Activated naive CD8-positive, alpha-beta T cell treated with anti-CD3 and anti-CD28 coated beads, Interleukin-2, amount 10 ng/mL, durations not matched to agents 7 days and 5 days (primary cell): ENCODE data around the gene GSTA4. TPM values are rescaled to one million over a fixed set of nuclear protein-coding genes. Genes with fewer than 3 reads are reported as not detected.
"Not testable (repeated sequence)": the region's sequence is repeated elsewhere in the genome, so short reads cannot be mapped to it uniquely, and the experiment has no call there.

Source experiments
- ATAC-seq: fragments of 150-1000 bp; cut with Tn5 transposase; one replicate; pipeline ENCODE4 v1.10.0; 2021; ENCODE audit warnings: low read depth, moderate library complexity
- POLR2A ChIA-PET: fragments of 350-600 bp; sonication (Branson Sonifier 250); formaldehyde crosslinking; loops from one replicate; lab custom pipeline; 2021; ENCODE audit warnings: antibody characterized with exemption; lab: Charles Lee
- DNase-seq: peaks from one replicate; pipeline ENCODE4 v3.0.0; 2021
- H3K27ac Mint-ChIP-seq: one replicate; pipeline ENCODE4 v1.8.0; 2022; ENCODE audit warnings: mild to moderate bottlenecking, mixed read lengths
- H3K27me3 Mint-ChIP-seq: one replicate; pipeline ENCODE4 v1.8.0; 2022; ENCODE audit warnings: mild to moderate bottlenecking, moderate library complexity, mixed read lengths
- H3K36me3 Mint-ChIP-seq: one replicate; pipeline ENCODE4 v1.8.0; 2021; ENCODE audit warnings: mild to moderate bottlenecking, mixed read lengths
- H3K4me1 Mint-ChIP-seq: one replicate; pipeline ENCODE4 v1.8.0; 2021; ENCODE audit warnings: mixed read lengths
- H3K4me3 Mint-ChIP-seq: one replicate; pipeline ENCODE4 v1.8.0; 2022; ENCODE audit warnings: mild to moderate bottlenecking, moderate library complexity, mixed read lengths
- H3K9me3 Mint-ChIP-seq: one replicate; pipeline ENCODE4 v1.8.0; 2021; ENCODE audit warnings: mixed read lengths
- total RNA-seq, 2 experiments: library from RNA; stranded (reverse); gene quantifications; one replicate each; pipeline ENCODE4 v1.2.3, GENCODE V29; 2021

The GSTA4 gene
- total RNA-seq, 2 experiments from 2014 or later = 3.1 to 4.1 TPM

DNA sequence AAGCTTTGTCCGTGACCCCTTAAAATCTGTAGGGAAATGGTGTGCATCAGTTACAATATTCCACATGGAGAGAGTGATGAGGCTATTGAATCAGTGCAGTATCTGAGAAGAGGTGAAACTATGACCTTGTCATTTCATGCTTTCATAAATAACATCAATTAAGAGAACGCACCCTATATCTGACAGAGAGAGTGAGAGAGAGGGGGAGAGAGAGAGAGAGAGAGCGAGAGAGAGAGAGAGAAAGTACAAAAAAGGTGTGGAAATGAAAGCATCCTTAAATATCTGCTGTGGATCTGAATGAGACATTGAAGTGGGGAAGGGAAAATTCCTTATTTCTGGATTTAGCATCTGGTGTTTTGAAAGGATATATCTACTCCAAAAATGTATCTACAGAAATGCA, 12.4 kb downstream of the GSTA4 start:
- no peak for ATAC-seq
- POLR2A ChIA-PET = no interaction called here
- no peak for DNase-seq
- Mint-ChIP-seq H3K4me3 (no peak overlapping the region), H3K9me3 (no peaks in the 10 kb centered on the region), H3K4me1 (peaks cover 26% of the 10 kb centered on the region), H3K27me3 (peaks cover 8% of the 10 kb centered on the region), H3K27ac (no peak overlapping the region), H3K36me3 (peaks cover 6% of the 10 kb centered on the region)

DNA sequence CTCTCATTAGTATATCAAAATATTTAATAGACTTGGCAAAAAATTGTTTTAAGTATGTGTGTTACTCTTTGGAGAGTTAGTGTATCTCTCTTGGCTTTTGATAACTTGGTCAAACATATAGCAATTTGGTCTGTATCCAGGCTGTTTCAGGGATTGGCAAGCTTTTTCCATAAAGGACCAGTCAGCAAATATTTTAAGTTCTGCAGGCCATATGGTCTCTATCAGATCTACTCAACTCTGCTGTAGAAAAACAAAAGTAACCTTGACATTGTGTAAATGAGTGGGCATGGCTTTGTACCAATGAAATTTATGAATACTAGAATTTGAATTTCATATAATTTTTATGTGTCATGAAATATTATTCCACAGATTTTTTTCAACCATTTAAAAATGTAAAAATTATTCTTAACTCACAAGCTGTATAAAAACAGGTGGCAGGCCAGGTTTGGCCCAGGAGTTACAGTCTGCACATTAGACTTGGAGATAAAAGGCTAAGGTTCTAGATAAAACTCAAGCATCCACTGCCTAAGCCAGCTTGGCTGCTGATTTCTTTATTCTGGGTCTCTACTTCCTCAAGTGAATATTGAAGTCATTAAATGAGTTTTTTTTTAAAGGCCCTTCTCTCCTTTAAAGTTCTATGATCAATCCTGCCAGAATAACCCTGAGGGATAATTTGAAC, 13.7 kb downstream of the GSTA4 start:
- Mint-ChIP-seq H3K36me3 (peaks cover 4% of the 10 kb centered on the region), H3K27me3 (peaks cover 1% of the 10 kb centered on the region), H3K4me1 (peaks cover 26% of the 10 kb centered on the region), H3K4me3 (no peak overlapping the region), H3K9me3 (no peaks in the 10 kb centered on the region), H3K27ac (no peak overlapping the region)
- POLR2A ChIA-PET = interaction anchor here (0.6 kb wide), 1 partner anchor 205 kb away, joined by 3 read pairs; no protein-coding TSS in a partner anchor
- no peak for DNase-seq
- no peak for ATAC-seq

DNA sequence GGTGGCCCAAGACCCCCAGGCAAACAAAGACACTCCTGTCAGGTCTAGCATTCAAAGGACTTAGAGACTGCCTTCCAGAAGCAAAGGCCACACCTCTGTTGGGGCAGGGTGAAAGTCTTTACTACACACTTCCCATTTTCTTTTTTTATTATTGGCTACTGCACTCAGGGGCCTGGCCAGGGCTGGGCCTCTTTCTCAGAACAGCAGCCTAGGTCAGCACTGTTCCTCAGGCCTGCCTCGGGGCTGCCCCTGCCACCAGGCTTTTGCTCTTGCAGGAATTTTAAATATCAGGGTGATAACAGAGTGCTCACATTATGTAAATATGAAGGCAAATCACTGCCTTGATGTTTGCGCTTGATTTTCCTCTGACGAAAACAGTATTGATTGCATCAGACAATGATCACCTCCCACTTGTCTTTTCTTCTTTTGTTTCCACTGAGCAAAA, 18.5 kb downstream of the GSTA4 start:
- ATAC-seq = no peak
- Mint-ChIP-seq H3K9me3 (no peaks in the 10 kb centered on the region), H3K27ac (no peak overlapping the region), H3K4me3 (no peak overlapping the region), H3K36me3 (no peaks in the 10 kb centered on the region), H3K27me3 (peaks cover 4% of the 10 kb centered on the region), H3K4me1 (peaks cover 4% of the 10 kb centered on the region)
- POLR2A ChIA-PET = no interaction called here
- DNase-seq = no peak

DNA sequence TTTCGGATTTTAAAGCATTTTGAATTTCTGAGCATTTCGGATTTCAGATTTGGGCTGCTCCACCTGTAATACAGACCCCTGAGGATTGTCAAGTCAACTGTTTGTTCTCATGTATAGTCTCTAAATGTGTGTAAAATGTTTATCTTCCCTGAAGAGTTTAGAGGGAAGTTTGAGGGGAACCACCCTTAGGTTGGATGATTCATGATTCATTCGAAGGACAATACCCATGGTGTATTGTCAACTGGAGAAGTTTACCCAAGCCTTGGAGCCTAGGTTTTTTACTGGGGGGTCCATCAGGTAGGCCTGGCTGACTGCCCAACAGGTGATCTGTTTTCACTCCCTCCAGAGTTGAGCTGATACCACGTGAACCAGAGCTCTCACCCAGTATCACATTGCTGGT, 18.9 kb downstream of the GSTA4 start:
- Mint-ChIP-seq H3K27me3 (peaks cover 4% of the 10 kb centered on the region), H3K4me3 (no peak overlapping the region), H3K4me1 (peaks cover 4% of the 10 kb centered on the region), H3K9me3 (no peaks in the 10 kb centered on the region), H3K27ac (no peak overlapping the region), H3K36me3 (no peaks in the 10 kb centered on the region)
- ATAC-seq (no peak), DNase-seq (no peak)
- POLR2A ChIA-PET = no interaction called here

DNA sequence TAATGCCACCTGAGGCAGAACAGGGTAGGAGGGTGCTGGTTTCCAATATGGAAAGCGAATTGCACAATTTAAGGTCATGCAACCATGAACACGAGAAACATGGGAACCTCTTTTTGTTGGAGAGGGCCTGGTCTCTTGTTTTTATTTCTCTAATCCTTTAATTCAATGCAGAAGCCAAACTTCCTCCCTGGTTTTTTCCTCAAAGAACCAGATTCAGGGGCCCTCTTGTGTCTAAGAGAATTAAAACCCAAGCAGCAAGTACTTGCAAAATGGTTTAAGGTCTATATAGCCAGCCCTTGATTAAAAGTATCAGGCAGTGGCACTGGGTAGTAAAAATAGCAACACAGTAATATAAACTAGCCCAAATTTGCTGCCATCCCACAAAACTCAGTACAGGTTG, 19.5 kb downstream of the GSTA4 start:
- H3K9me3 Mint-ChIP-seq = no peaks in the 10 kb centered on the region
- no peak overlapping the region for H3K4me3 Mint-ChIP-seq
- ATAC-seq = no peak
- H3K4me1 Mint-ChIP-seq = peaks cover 4% of the 10 kb centered on the region
- POLR2A ChIA-PET = no interaction called here
- no peaks in the 10 kb centered on the region for H3K36me3 Mint-ChIP-seq
- no peak for DNase-seq
- peaks cover 4% of the 10 kb centered on the region for H3K27me3 Mint-ChIP-seq
- H3K27ac Mint-ChIP-seq = no peak overlapping the region

DNA sequence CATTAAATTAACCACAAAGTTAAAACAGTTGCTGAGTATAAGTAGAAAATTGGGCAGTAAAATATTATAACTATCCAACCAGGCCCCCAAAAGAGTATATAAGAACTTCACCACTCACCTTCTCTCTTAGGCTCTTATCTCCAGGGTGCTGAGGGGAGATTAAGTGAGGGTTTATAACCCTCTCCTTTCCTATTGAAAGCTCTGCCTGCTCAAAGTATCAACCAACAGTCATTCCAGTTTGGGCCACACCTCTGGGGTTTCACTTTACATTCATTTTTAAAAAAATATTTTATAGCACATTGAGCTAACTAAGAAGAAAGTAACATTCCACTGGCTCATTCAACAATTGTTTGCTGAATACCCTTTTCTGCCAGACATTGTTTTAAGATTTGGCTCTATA, 22.1 kb downstream of the GSTA4 start:
- H3K27me3 Mint-ChIP-seq = peaks cover 6% of the 10 kb centered on the region
- H3K4me3 Mint-ChIP-seq = no peak overlapping the region
- H3K9me3 Mint-ChIP-seq = no peaks in the 10 kb centered on the region
- ATAC-seq = no peak
- POLR2A ChIA-PET = no interaction called here
- no peak for DNase-seq
- H3K27ac Mint-ChIP-seq = no peak overlapping the region
- no peaks in the 10 kb centered on the region for H3K36me3 Mint-ChIP-seq
- H3K4me1 Mint-ChIP-seq = peaks cover 4% of the 10 kb centered on the region

DNA sequence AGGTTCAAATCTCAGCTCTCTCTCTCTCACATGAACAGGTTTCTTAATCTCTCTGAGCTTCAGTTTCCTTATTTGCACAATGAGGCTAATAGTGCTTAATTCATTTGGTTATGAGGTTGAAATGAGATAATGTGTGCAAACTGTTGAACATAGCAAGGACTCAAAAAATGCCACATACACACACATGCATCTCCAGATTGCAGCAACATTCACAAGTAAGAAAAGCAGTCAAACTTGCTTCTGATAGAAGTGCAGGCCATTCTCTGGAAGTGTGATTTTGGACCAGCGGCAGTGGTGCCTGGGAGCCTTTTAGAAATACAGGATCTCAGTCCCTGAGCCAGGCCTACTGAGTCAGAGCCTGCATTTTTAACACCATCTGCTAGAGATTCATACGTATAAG, 25.7 kb downstream of the GSTA4 start:
- no peaks in the 10 kb centered on the region for H3K9me3 Mint-ChIP-seq
- H3K4me1 Mint-ChIP-seq = no peaks in the 10 kb centered on the region
- ATAC-seq = no peak
- peaks cover 5% of the 10 kb centered on the region for H3K27me3 Mint-ChIP-seq
- no peak overlapping the region for H3K4me3 Mint-ChIP-seq
- POLR2A ChIA-PET = no interaction called here
- H3K27ac Mint-ChIP-seq = no peak overlapping the region
- no peak for DNase-seq
- no peaks in the 10 kb centered on the region for H3K36me3 Mint-ChIP-seq

DNA sequence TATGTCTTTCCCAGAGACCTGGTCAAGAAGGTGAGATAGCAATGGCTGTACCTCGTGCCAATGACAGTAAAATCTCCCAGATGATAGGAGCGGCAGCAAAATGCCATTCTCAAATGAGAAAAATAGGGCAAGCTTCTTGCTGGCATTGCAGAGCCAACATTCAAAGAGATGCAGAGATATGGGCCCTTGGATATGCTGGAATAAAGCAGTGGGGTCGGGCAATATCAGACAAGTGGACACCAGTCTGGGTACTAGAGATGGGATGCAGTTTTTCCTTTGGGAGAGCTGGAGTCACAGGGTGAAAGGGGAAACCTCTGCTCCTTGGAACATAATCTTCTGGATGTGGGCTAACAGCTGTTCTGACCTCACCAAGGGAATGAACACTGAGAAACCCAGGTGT, 29.0 kb downstream of the GSTA4 start:
- POLR2A ChIA-PET = no interaction called here
- H3K27ac Mint-ChIP-seq = no peak overlapping the region
- no peak overlapping the region for H3K4me3 Mint-ChIP-seq
- DNase-seq = no peak
- H3K4me1 Mint-ChIP-seq = no peaks in the 10 kb centered on the region
- H3K36me3 Mint-ChIP-seq = no peaks in the 10 kb centered on the region
- no peak for ATAC-seq
- no peaks in the 10 kb centered on the region for H3K9me3 Mint-ChIP-seq
- H3K27me3 Mint-ChIP-seq = peaks cover 3% of the 10 kb centered on the region

DNA sequence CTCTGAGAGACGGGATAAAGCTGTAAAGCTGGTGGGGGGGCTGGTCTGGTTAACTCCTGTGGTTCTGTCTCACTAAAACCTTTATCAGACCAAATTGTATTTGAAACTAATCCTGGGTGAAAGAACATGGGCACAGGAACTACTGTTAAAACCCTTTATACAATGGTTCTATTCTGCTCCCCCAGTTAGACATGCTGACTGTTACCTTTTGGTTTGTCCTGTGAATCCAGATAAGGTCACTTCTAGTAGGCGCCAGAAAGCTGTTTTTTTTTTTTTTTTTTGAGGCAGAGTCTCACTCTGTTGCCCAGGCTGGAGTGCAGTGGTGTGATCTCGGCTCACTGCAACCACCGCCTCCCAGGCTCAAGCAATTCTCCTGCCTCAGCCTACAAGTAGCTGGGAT, 29.7 kb downstream of the GSTA4 start:
- ATAC-seq (no peak), DNase-seq (no peak)
- Mint-ChIP-seq H3K9me3 (no peaks in the 10 kb centered on the region), H3K36me3 (no peaks in the 10 kb centered on the region), H3K27me3 (peaks cover 3% of the 10 kb centered on the region), H3K4me3 (no peak overlapping the region), H3K27ac (no peak overlapping the region), H3K4me1 (no peaks in the 10 kb centered on the region)
- POLR2A ChIA-PET = no interaction called here

DNA sequence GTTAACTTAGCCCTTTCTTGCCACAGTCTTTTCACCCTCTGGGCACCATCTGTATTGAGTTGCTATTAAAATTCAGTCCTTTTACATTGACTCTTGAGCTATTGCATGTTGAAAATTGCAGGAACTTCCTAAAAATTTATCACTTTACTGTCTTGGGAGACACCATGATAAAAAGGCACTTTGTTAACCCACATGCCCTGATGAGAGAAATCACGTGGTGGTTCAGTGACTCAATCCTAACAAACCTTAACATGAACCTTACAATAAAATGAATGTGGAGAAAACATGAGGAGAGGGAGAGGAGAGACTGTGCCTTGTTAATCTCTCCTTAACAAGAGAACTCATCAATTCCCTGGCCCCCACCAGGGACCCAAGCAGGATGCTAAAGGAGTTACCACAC, 30.8 kb downstream of the GSTA4 start:
- POLR2A ChIA-PET = no interaction called here
- Mint-ChIP-seq H3K4me3 (no peak overlapping the region), H3K27me3 (no peaks in the 10 kb centered on the region), H3K36me3 (no peaks in the 10 kb centered on the region), H3K4me1 (no peaks in the 10 kb centered on the region), H3K9me3 (no peaks in the 10 kb centered on the region), H3K27ac (no peak overlapping the region)
- ATAC-seq (no peak), DNase-seq (no peak)

DNA sequence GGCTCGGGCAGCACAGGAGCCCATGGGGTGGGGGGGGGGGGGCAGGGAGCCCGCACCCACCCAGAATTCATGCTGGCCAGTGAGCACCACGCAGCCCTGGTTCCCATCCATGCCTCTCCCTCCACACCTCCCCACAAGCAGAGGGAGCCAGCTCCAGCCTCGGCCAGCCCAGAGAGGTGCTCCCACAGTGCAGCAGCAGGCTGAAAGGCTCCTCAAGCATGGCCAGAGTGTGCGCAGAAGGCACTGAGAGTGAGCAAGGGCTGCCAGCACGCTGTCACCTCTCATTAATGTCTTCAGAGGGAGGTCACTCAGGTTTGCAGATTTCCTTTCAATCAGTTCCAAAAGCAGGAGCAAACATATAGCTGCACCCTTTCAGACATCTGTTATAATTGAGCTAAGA, 32.4 kb downstream of the GSTA4 start:
- H3K4me1 Mint-ChIP-seq = no peaks in the 10 kb centered on the region
- DNase-seq (no peak), ATAC-seq (no peak)
- H3K27me3 Mint-ChIP-seq = peaks cover 2% of the 10 kb centered on the region
- no peaks in the 10 kb centered on the region for H3K9me3 Mint-ChIP-seq
- POLR2A ChIA-PET = no interaction called here
- H3K27ac Mint-ChIP-seq = no peak overlapping the region
- no peak overlapping the region for H3K4me3 Mint-ChIP-seq
- no peaks in the 10 kb centered on the region for H3K36me3 Mint-ChIP-seq

DNA sequence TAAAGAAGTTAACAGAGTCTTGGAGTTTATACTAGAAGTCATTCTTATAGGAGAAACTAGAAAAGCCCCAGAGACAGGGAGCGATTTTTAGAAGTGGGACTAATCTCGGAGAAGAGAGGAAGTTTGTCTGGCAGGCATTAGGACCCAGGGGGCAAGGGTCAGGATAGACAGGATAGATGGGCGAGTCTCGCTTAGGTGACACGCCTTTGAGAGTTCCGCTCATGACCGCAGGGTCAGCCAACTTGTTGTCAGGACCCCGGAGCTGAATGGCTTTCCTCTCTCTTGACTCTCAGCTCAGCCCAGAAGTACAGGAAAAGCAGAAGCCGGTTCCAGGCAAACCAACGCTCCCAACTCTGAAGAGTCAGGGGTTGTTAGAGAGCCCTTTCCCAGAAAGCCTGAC, 34.1 kb downstream of the GSTA4 start:
- H3K27ac Mint-ChIP-seq, DNase-seq, H3K4me3 Mint-ChIP-seq, H3K27me3 Mint-ChIP-seq, ATAC-seq, H3K36me3 Mint-ChIP-seq, H3K9me3 Mint-ChIP-seq, H3K4me1 Mint-ChIP-seq, POLR2A ChIA-PET: not testable (repeated sequence)

DNA sequence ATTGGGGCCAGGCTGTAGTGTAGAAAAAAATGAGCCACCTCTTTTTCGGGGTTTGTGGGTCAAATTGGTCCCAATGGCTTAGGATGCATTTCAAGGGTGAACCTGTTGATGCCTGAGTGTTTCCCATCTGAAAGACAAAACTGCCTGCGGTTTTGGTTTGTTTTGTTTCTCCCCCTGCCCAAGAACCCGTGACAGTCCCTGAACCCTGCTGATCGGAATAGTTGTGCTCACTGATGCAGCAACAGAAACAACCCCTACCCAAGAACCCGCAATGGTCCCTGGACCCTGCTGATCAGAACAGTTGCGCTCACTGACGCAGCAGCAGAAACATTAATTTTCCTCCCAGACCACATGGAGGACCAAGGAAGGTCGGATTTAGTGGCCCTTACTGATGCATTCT, 34.9 kb downstream of the GSTA4 start:
- H3K4me3 Mint-ChIP-seq, DNase-seq, POLR2A ChIA-PET, H3K4me1 Mint-ChIP-seq, H3K36me3 Mint-ChIP-seq, H3K9me3 Mint-ChIP-seq, ATAC-seq, H3K27ac Mint-ChIP-seq, H3K27me3 Mint-ChIP-seq: not testable (repeated sequence)

DNA sequence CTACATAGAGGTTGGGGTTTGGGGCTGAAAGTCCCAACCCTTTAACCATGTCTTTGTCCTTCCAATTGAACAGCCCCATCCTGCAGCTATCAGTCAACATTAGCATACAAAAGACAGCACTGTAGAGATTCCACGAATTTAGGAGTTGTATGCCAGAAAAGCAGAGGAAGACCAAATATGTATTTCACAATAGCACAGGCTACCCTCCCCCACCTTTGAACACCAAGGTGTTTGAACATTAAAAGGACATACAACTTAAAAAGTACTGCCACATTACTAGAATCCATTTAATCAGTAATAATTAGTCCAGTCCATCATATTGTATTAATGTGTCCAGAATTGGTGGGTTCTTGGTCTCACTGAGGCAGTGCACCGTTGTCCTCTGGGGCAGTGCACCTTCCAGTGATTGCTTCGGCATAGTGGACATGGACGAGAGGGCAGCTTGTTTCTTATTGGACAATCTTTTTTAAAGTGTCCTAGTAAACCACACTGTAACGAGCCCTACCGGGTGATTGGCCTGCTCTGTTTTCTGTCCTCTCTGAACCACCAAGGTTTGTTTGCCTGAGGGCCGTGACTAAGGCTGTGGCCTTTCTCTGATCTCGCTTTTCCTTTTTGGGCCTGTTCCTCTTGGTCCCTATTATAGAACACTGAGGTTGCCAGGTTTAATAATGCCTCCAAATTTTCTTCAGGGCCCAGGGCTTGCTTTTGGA, 36.4 kb downstream of the GSTA4 start:
- H3K27me3 Mint-ChIP-seq = peaks cover 2% of the 10 kb centered on the region
- no peak for ATAC-seq
- DNase-seq = no peak

More for the DNA sequence above, 36.4 kb downstream of the GSTA4 start:
- Mint-ChIP-seq H3K4me3 (no peak overlapping the region), H3K36me3 (no peaks in the 10 kb centered on the region), H3K9me3 (no peaks in the 10 kb centered on the region), H3K27ac (no peak overlapping the region), H3K4me1 (no peaks in the 10 kb centered on the region)
- POLR2A ChIA-PET = no interaction called here
